Measurements from ENCODE around the gene CRPPA.

DNA sequence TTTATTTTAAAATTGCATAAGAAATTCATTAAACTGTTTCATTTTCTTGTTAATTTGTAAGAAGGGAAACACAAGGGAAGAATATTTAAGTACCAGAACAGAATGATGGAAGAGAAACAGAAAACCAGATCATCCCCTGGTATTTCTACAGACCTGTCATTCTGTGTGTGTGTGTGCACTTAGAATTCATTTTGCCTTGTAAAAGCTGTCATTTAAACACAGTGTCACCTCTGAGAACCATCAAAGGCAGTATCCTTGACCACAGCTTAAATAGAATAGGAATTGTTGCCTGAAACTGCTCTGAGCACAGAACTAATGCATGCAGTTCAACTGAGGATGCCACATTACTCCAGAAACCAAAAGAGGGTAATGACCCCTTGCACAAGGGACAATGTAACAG lies 6.8 kb upstream of the CRPPA start:
- TF ChIP-seq POLR2AphosphoS5 (IDR thresholded peaks at IDR 0.05; ENCODE audit: borderline replicate concordance, low read depth, low read length) = no peak
- TF ChIP-seq EZH2 (IDR thresholded peaks at IDR 0.05) = no peak
- TF ChIP-seq FOXP2 (optimal IDR thresholded peaks at IDR 0.05; ENCODE audit: control extremely low read depth, extremely low read length, insufficient read depth) = no peak
